ENCODE measurements around the gene AMOTL1.

Gene AMOTL1

GRCh38 chr11:94794287-94795168, 26.4 kb downstream of the AMOTL1 start:
- no peak for DNase-seq
- H3K27me3 ChIP-seq (ENCODE audit: insufficient read depth, low read depth, severe bottlenecking), result no peaks in the 10 kb centered on the region
- no peaks in the 10 kb centered on the region for H3K9me3 ChIP-seq (ENCODE audit: severe bottlenecking)
- no peak for TF ChIP-seq CTCF (IDR thresholded peaks at IDR 0.05; ENCODE audit: low read depth, low read length)
- H3K4me3 ChIP-seq (ENCODE audit: low read depth, low read length), result no peak overlapping the region
- H3K36me3 ChIP-seq, result peaks cover 9% of the 10 kb centered on the region
- H3K27ac ChIP-seq, result no peak overlapping the region

- no peak for DNase-seq
Observed at GRCh38 chr11:94795476-94796189, 27.5 kb downstream of the AMOTL1 start.

GRCh38 chr11:94796190-94796580, 28.0 kb downstream of the AMOTL1 start:
- TF ChIP-seq CTCF (IDR thresholded peaks at IDR 0.05; ENCODE audit: low read depth, low read length), result no peak
- DNase-seq, result no peak
- no peaks in the 10 kb centered on the region for H3K27me3 ChIP-seq (ENCODE audit: insufficient read depth, low read depth, severe bottlenecking)
- no peak overlapping the region for H3K4me3 ChIP-seq (ENCODE audit: low read depth, low read length)
- peaks cover 25% of the 10 kb centered on the region for H3K36me3 ChIP-seq
- H3K27ac ChIP-seq, result no peak overlapping the region
- H3K9me3 ChIP-seq (ENCODE audit: severe bottlenecking), result no peaks in the 10 kb centered on the region

More at GRCh38 chr11:94795476-94796189, 27.5 kb downstream of the AMOTL1 start:
- no peak overlapping the region for H3K27ac ChIP-seq
- TF ChIP-seq CTCF (IDR thresholded peaks at IDR 0.05; ENCODE audit: low read depth, low read length), result no peak
- no peaks in the 10 kb centered on the region for H3K9me3 ChIP-seq (ENCODE audit: severe bottlenecking)
- peaks cover 20% of the 10 kb centered on the region for H3K36me3 ChIP-seq
- H3K4me3 ChIP-seq (ENCODE audit: low read depth, low read length), result no peak overlapping the region
- H3K27me3 ChIP-seq (ENCODE audit: insufficient read depth, low read depth, severe bottlenecking), result no peaks in the 10 kb centered on the region

- TF ChIP-seq CTCF (IDR thresholded peaks at IDR 0.05; ENCODE audit: low read depth, low read length), result no peak
- Histone ChIP-seq H3K4me3 (ENCODE audit: low read depth, low read length) (no peak overlapping the region), H3K27ac (no peak overlapping the region), H3K36me3 (peaks cover 32% of the 10 kb centered on the region), H3K9me3 (ENCODE audit: severe bottlenecking) (no peaks in the 10 kb centered on the region), H3K27me3 (ENCODE audit: insufficient read depth, low read depth, severe bottlenecking) (no peaks in the 10 kb centered on the region)
- no peak for DNase-seq
Observed at GRCh38 chr11:94796863-94797262, 28.7 kb downstream of the AMOTL1 start.

- TF ChIP-seq CTCF (IDR thresholded peaks at IDR 0.05; ENCODE audit: low read depth, low read length), result no peak
Observed at GRCh38 chr11:94799726-94800125, 31.6 kb downstream of the AMOTL1 start.

More at GRCh38 chr11:94799726-94800125, 31.6 kb downstream of the AMOTL1 start:
- no peak overlapping the region for H3K27ac ChIP-seq
- no peak overlapping the region for H3K4me3 ChIP-seq (ENCODE audit: low read depth, low read length)
- no peaks in the 10 kb centered on the region for H3K27me3 ChIP-seq (ENCODE audit: insufficient read depth, low read depth, severe bottlenecking)
- peaks cover 57% of the 10 kb centered on the region for H3K36me3 ChIP-seq
- DNase-seq, result no peak
- H3K9me3 ChIP-seq (ENCODE audit: severe bottlenecking), result no peaks in the 10 kb centered on the region
